NCI-H1092 treated with DMSO at 0.1 percent for 48 hours (cell line): ENCODE data around the gene PI4KA.
A peak's percentile ranks its signal among the peaks of the same experiment; 100 is the strongest.

ENCODE experiments used
- DNase-seq: peaks from one replicate; lab custom pipeline; 2025; lab: John Stamatoyannopoulos, UW

PI4KA gene

DNA sequence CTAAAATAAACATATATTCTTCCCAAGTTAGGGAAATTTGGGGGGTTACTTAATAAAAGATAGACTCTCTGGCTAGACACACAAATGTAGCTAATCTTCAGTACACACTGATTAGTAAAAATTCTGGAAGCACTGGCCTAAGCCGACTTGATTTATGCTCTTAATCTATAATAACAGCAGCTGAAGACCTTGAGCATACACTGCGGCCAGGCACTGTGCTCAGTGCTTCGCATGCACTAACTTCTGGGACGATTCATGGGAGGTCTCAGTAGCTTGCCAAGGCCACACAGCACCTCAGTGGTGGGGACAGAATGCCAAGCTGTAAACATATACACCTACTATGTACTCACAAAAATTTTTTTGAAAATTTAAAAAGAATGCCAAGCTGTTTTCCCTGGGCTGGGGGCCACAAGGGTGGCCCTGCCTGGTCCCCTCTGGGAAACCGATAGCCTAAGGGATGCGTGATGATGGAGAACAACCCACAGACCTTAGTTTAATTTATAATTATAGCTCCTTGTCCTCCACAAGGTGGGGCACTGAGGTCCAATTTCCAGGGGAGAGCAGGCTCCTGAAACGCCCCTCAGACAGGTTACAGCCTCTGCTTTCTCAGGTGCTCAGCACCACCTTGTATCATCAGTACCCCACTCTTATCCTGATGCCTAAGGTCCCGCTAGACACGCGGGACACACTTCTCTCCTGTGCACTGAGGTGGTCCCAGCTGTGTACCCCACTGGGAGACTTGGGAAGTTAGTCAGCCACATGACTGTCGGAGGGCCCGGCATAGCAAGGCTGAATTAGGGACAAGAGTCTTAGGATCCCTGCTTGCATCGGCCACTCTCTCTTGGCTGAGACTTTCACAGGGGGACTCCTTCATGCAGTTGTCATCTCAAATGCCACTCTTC, 64.6 kb downstream of the PI4KA start:
- no peak for DNase-seq

DNA sequence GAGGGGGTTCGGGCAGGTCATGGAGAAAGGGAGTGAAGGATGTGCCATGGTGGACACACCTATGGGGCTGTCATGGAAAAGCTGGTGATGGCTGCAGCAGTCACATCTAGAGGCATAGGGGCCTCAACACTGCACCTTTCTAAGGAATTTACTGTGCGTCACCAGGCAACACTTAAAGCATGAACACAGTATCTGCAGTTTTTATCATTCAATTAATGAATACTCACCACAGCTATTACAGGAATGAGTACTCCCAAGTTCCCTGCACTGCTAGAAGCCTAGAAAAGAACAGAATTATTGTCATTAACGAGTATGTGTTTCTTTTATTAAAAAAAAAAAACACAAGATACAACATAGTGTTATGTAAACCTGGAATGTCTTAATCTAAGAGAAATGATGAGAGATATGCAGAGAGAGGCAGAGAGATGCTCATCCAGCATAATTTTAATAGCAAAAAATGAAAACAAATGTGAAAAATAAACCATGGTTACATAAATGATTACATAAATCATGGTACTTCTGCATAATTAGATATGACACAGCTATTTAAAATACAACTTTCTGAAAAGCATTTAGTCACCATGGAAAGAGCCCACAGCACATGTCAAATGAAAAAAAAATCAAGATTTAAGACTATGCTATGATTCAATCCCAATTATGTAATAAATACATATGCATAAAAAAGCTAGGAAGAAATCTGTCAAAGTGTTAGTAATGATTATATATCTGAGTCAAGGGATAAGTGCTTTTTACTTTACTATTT, 65.5 kb downstream of the PI4KA start:
- no peak for DNase-seq

DNA sequence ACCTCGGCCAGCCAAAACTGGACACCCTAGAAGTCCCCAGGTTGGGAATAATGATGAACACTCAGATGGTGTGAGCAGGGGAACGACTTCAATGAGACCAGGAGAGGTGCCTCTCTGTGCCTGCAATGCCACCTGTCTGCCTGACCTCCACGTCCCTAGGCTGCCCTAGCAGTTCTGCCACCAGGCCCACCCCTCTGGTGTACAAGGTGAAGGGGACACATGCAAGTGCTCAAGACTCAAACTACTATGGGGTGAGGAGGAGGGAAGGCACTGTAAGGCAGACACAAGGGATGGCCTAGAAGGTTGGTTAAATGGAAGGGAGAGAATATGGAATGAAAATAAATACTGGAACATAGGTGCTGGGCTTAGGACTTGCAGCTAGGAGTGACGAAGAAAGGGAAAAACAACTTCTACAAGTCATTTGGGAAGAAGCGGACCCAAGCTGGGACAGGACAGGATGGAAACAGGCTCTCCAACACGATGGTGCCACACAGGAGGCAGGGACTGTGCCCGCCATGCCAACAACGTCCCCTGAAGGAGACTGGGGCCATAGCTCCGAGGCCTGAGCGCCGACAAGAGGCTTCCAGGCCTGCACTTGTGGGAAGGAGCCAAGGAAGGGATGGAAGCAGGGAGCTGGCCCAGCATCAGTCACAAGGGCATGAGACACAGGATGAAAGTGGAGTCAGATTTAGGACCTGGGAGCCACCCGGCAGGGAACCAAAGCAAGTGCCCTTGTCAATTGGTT, 66.2 kb downstream of the PI4KA start:
- no peak for DNase-seq

DNA sequence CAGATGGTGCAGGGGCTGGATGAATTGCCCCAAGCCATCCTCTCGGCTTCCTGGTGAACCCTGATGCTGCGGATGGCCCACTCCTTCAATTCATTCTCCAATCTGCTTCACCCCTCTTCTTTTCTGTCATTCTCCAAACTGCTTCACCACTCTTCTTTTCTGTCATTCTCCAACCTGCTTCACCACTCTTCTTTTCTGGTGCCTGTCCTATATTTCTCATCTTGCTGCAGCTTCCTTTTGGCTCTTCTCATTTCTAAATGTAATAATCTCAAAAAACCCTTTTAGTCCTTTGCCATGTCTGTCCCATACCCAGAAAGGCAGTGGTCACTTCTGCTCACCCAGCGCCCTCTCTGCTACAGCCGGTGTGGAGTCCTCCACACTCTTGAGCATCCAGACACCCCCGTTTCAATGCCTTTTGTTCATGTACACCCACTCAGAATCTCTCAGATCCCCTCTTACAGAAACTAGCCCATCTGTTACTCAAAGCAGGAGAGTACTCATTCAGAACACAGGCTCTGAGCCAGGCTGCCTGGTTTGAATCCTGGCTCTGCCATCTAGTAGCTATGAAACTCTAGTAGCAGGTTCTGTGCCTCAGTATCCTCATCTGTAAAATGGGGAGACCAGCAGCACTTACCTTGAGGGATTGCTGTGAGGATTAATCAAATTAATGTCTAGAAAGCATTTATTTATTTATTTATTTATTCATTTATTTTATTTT, 69.8 kb downstream of the PI4KA start:
- DNase-seq = no peak

DNA sequence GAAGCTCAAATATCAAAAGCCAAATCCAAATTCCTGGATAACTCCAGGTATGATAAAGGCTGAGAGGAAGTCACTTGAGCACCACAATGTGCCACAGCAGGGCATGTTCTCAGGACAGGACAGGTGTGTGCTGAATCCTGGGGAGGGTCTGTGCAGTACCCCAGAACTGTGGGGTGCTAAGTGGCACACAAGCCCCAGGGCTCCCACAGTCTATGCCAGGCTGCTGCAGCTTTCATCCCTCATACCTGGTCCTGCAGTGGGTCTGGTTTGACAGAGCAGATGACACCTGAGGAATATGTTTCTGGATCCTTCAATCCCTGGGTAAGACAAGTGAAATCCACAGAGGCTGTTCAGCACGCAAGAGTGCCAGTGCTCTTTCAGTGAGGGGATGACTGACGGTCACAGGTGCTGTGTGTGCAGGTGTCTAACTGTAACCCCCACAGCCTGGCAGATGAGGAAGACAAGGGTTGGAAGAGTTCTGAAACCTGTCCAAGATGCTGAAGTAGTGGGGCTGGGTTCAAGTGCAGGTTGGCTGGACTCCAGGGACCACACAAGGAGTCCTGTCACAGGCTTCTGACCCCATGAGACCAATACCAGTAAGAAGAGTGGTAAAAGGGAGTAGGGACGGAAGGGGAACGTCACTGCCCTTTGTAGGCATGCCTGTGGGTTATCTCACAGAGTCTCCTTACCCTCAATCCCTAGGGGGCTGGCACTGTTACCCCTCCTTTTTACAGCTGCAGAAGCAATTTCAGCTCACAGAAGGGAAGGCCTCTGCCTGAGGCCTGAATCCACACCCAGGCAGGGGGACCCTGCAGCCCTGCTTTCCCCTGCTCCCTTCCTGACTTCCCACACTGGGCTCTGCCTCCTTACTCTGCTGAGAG, 70.6 kb downstream of the PI4KA start:
- no peak for DNase-seq

DNA sequence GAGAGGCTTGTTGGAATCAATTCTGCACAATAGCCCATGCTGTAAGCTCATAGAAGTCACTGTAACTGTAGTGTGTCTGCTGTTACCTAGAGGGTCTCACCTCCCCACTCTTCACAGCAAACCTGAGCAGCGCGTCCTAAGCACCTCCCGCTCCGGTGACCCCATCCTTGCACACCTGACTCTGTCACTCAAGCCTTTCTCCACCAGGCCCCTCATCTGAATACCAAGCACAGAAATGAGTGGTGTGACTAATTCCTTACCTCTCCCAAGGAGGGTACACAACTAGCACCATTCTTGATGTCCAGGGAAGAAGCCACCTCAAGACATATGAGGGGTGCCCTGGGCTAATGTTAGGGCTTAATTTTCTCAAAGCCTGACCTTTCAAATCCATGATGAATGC, 71.4 kb downstream of the PI4KA start:
- no peak for DNase-seq

DNA sequence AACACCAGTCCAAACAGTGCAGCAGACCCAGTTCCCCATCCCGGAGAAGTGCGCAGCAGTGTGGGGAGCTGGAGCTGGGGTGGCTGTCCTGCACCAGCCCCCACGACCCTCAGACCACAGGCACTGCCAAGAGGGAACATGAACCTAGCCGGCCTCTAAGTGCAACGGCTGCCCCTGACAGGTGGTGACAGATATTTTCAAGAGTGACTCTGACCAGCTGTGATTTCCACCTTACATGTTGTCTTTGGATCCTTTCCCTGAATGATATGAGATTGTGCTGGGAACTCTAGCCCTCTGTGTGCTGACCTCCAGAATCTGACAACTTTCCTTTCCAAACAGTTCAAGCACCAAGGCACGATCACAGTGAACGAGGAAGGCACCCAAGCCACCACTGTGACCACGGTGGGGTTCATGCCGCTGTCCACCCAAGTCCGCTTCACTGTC, 72.1 kb downstream of the PI4KA start:
- DNase-seq = peak; percentile 71

DNA sequence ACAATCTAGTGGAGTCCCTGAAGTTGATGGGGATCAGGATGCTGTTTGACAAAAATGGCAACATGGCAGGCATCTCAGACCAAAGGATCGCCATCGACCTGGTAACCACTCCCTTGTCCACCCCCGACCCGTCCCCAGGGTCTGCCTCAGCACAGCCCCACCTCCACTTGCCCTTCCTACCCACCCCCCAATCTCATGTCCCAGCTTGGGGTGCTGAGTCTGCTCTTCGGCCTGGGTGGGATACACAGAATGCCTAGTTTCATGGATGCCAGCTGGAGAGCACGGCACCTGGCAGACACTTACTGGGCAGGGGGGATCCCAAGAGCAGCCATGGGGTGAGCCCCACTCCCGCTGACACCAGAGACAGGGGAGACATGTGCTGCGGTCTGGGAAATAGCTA, 72.6 kb downstream of the PI4KA start:
- DNase-seq = no peak

DNA sequence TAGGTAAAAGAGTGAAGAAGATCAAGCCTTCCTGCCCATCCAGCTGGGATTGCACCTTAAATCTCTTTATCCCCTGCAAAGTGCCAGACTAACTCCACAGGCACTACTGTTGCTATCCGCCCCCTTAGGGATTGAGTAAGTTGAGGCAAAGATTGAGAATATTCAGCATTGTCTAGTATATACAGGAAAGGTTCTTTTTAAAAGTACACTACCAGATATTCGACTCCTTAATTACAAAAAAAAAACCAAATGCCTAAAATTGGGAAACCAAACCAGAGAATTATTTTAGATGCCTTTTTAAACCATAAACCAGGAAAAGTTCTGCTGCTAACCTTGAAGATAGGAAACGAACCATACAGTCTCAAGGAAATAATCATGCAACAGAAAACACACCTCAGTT, 73.2 kb downstream of the PI4KA start:
- DNase-seq = no peak

DNA sequence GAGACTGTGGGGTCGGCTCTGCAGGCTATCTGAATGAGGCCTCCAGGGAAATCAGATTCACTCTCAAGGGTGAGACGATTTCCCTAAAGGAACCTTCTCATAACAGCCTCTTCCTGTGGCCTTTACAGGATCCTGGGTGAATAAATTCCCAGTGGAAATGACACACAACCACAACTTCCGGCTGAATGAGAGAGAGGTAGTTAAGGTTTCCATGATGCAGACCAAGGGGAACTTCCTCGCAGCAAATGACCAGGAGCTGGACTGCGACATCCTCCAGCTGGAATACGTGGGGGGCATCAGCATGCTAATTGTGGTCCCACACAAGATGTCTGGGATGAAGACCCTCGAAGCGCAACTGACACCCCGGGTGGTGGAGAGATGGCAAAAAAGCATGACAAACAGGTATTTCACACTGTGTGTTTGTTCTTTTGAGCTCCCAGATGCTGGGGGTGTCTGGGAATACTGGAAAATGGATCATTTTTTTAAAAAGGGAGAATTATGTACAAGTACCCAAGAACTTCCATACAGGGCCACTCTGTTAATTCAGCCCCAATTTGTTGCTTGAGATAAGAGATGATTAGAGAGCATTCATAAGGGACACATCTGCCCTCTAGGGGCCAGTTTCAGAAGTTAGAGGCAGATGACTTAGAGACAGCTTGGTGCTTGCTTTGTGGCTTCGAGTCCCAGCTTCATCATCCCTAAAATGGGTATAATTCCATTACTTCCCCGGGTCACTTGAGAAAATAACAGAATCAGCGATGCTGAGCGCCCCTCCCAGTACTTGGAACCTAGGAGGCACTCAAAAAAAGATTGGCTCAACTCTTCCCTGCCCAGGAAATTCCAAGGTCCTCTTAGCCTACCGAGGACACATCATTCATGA, 74.5 kb downstream of the PI4KA start:
- peak; percentile 76 for DNase-seq

DNA sequence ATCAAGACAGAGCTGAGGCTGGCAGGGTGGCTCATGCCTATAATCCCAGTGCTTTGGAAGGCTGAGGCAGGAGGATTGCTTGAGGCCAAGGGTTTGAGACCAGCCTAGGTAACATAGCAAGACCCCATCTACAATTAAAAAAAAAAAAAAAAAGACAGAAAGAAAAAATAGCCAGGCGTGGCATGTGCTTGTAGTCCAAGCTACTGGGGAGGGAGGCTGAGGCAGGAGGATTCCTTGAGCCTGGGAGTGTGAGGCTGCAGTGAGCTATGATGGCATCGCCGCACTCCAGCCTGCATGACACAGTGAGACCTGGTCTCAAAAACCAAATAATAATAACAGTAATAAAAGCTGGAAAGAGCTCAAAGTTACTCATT, 75.3 kb downstream of the PI4KA start:
- no peak for DNase-seq

DNA sequence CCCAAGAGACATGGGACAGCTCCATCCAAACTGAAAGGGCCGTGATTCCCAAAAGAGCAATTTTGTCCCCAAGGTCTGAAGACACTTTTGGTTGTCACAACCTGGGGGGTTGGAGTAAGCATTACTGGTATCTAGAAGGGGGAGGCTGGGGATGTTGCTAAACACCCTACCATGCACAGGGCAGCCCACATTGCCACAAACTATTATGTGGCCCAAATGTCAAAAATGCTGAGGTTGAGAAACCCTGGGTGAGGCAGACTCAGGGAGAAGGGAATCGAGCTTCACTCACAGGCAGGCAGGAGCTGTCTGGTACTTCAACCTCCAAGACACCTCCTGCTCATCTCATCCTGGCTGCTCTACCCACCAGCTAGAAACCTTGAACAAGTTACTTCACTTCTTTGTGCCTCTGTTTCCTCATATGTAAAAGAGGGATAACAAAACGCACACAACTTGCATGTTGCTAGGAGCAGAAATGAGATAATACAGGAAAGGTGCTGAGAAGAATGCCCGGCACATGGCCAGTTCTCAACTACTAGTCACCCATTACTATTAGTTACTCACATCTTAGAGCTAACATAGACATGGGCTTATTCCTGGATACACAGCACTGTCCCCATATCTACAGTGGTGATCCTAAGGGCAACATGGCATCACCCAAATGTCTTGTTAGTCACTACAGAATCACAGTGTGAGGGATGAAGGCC, 75.9 kb downstream of the PI4KA start:
- DNase-seq = no peak

DNA sequence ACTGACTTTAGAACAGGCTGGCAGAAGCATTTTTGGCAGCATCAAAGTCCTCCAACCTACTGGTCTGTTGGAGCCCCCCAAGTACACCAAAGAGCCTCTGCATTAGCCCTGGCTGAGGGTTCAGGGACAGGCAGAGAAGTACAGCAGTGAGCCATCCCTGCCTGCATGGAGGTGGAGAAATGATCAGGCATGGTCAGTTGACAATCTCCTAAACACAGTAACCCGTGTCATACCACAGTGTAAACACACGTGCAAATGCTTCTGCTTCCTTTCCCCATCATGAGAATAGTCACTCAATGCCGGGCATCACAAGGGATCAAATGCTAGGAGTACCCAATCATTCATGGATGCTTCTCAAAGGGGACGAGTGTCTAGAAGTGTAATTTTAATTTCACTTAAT, 76.5 kb downstream of the PI4KA start:
- no peak for DNase-seq

DNA sequence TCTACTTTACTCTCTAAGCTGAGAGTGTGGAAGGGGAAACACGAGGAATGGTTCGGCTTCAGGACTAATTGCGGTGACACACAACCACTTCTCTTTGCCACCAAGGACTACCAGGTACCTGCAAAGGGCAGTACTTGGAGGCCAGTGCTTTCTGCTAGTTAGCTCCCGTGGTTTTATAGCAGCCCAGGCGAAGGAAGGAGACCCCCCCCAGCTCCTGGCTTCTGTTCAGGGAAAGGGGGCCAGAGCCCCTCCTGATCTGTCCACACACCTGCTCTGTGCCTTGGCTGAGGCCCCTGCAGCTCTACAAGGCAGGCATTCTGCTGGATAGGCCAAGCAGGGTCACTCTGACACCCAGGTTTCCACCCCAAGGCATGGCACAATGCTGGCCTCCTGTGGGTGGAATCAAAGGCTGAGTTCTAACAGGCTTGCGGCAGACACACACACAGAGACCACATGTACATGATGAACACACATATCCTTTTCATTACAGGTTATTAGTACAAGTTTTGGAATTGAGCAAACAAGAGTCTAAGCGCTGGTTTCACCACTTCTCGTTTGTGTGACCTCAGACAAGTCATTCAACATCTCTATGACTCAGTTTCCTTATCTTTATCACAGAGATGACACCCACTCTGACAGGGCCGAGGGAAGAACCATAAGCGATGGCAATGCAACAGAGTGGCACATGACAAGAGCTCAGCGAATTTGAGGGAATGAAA, 77.2 kb downstream of the PI4KA start:
- DNase-seq = peak; percentile 85

DNA sequence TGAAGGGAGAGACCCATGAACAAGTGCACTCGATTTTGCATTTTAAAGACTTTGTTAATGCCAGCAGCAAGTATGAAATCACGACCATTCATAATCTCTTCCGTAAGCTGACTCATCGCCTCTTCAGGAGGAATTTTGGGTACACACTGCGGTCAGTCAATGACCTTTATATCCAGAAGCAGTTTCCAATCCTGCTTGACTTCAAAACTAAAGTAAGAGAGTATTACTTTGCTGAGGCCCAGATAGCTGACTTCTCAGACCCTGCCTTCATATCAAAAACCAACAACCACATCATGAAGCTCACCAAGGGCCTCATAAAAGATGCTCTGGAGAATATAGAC, 78.8 kb downstream of the PI4KA start:
- no peak for DNase-seq

DNA sequence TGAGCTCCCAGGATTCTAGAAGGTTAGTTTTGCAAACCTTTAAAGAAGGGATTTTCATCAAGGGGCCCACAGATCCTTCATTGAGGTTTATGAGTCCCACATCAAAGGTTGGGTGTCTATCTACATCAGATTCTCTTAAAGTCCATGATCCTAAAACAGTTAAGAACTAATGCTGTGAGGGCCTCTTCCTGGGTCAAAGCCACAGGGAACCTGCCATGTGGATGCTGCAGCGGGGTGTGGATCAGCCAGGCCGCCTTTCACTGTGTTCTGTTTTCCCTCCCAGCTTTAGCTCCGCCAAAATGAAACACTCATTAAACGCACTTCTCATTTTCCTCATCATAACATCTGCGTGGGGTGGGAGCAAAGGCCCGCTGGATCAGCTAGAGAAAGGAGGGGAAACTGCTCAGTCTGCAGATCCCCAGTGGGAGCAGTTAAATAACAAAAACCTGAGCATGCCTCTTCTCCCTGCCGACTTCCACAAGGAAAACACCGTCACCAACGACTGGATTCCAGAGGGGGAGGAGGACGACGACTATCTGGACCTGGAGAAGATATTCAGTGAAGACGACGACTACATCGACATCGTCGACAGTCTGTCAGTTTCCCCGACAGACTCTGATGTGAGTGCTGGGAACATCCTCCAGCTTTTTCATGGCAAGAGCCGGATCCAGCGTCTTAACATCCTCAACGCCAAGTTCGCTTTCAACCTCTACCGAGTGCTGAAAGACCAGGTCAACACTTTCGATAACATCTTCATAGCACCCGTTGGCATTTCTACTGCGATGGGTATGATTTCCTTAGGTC, 79.4 kb downstream of the PI4KA start:
- no peak for DNase-seq

DNA sequence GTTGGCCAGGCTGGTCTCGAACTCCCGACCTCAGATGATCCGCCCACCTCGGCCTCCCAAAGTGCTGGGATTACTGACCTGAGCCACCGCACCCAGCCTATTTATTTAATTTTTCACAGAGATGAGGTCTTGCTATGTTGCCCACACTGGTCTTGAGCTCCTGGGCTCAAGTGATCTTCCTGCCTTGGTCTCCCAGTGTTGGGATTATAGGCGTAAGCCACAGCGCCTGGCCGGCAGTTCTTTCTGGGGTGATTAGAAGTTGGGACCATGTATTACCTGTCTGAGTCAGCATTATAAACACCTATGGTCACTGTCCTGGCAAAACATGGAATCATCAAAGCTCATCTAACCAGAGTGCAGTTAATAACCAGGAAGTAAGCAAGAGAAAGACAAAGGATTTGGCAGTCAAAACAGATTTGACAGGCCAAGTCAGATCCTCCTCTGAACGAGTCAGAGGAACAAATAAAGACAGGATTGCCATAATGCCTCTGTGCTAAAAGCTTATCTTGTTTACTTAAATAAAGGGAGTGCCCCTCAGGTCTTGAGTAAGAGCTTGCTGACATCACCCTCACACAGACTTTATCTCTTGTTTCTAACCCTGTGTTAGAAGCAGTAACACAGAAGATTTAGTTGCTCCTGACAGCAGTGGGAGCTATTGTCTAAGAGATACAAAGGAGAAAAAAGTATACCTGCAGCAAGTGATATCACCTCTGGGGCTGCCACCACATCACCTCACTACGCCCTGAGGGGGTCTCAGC, 81.0 kb downstream of the PI4KA start:
- peak; percentile 29 for DNase-seq
